Measurements from ENCODE around the gene PKHD1.

DNA sequence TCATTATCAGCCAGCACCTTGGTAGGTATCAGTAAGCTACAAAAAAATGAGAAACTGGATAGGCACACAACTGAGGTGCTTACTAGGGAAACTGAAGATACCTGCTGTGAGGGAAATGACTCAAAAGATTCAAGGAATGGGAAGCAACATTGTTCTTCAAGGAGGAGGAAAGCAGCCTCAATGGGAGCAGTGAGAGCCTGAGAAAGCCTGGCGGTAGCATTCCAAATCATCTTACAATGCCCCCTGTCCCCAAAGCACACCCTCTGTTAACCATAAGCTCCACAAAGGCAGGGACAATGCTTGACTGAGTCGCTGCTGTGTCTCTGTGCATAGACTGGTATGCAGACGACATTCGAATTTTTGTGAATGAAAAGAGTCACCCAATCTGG, 10.6 kb downstream of the PKHD1 start:
- TF ChIP-seq, protein P1, sequence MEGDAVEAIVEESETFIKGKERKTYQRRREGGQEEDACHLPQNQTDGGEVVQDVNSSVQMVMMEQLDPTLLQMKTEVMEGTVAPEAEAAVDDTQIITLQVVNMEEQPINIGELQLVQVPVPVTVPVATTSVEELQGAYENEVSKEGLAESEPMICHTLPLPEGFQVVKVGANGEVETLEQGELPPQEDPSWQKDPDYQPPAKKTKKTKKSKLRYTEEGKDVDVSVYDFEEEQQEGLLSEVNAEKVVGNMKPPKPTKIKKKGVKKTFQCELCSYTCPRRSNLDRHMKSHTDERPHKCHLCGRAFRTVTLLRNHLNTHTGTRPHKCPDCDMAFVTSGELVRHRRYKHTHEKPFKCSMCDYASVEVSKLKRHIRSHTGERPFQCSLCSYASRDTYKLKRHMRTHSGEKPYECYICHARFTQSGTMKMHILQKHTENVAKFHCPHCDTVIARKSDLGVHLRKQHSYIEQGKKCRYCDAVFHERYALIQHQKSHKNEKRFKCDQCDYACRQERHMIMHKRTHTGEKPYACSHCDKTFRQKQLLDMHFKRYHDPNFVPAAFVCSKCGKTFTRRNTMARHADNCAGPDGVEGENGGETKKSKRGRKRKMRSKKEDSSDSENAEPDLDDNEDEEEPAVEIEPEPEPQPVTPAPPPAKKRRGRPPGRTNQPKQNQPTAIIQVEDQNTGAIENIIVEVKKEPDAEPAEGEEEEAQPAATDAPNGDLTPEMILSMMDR (IDR thresholded peaks at IDR 0.05; ENCODE audit: low read depth, low read length) = no peak
- TF ChIP-seq POLR2A (IDR thresholded peaks at IDR 0.05; ENCODE audit: extremely low read depth, insufficient read length) = no peak
- TF ChIP-seq, protein P2, sequence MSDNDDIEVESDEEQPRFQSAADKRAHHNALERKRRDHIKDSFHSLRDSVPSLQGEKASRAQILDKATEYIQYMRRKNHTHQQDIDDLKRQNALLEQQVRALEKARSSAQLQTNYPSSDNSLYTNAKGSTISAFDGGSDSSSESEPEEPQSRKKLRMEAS (IDR thresholded peaks at IDR 0.05; ENCODE audit: low read depth, low read length) = no peak
- no peak for TF ChIP-seq MYC (IDR thresholded peaks at IDR 0.05; ENCODE audit: low read depth, low read length)
